ENCODE results near the gene KCNQ1. TPM values are rescaled to one million over a fixed set of nuclear protein-coding genes. Genes with fewer than 3 reads are reported as not detected.

The KCNQ1 gene
- total and polyA plus RNA-seq, 9 of the 15 experiments (the other 6 are each of a cell fraction or from before 2014, with no cell fraction given): 0.44 TPM; not detected in 8

GRCh38 chr11:2439820-2440219, 5.0 kb upstream of the KCNQ1 start:
- Histone ChIP-seq H2AFZ (ENCODE audit: low read depth, low read length) (no peak overlapping the region), H3K79me2 (ENCODE audit: control insufficient read depth, insufficient read depth, low read length) (no peaks in the 10 kb centered on the region), H3K4me1 (replicated peaks in 1 of 2; ENCODE audit: control insufficient read depth in 2 of 2, insufficient read depth in 2 of 2, low read length in 2 of 2) (peaks cover 0 to 12% of the 10 kb centered on the region in 2 experiments; a peak in 2 of 5 replicates), H3K36me3 (ENCODE audit: control insufficient read depth, insufficient read depth, low read length) (no peaks in the 10 kb centered on the region), H3K9ac (ENCODE audit: insufficient read depth in 1 of 2, low read depth in 2 of 2, low read length in 2 of 2) (no peak overlapping the region), H4K20me1 (replicated peaks; ENCODE audit: control insufficient read depth, insufficient read depth, low read length) (peaks cover 8% of the 10 kb centered on the region; the same call in 1 of the 2 replicates), H3K9me1 (ENCODE audit: control insufficient read depth, insufficient read depth, low read length) (no peaks in the 10 kb centered on the region), H3K9me3 (replicated peaks; ENCODE audit: control insufficient read depth, insufficient read depth, low read depth, low read length) (no peaks in the 10 kb centered on the region), H3K27ac (ENCODE audit: extremely low read depth, low read depth, low read length) (no peak overlapping the region), H3K27me3 (ENCODE audit: control insufficient read depth in 2 of 2, insufficient read depth in 2 of 2, low read length in 2 of 2) (peaks cover 2 to 24% of the 10 kb centered on the region in 2 experiments; a peak in 4 of 5 replicates), H3K4me3 (no peak overlapping the region), H3K4me2 (ENCODE audit: insufficient read depth, low read length) (no peak overlapping the region)
- ATAC-seq (no peak), FAIRE-seq (no peak), DNase-seq (ENCODE audit: extremely low read depth in 1 of 4, low spot score in 3 of 4) (no peak)
- in situ Hi-C loops (cut with MboI) (no loop called here), intact Hi-C loops (cut with micrococcal nuclease) (no loop called here)
- CTCF ChIA-PET (ENCODE audit: low intra/inter-chr PET ratio): no interaction called here
- WGBS (ENCODE audit: insufficient coverage, low coverage, missing lambda C conversion rate): 0% methylated on average over 3 of the region's 3 CpGs
- TF ChIP-seq STAT5A (IDR thresholded peaks at IDR 0.05; ENCODE audit: borderline replicate concordance, low read length): no peak
- TF ChIP-seq BCOR (IDR thresholded peaks at IDR 0.05): peak; percentile 40; the same call in 1 of the 2 replicates
- TF ChIP-seq ZNF511 (CRISPR knock-in tag; IDR thresholded peaks at IDR 0.05): no peak
- TF ChIP-seq RBM25 (IDR thresholded peaks at IDR 0.05; ENCODE audit: low read depth, low read length, severe bottlenecking): peak; percentile 68
- peak; percentile 97 for TF ChIP-seq ZNF146 (CRISPR knock-in tag; IDR thresholded peaks at IDR 0.05; ENCODE audit: unreplicated experiment)
- POLR2A ChIA-PET: no interaction called here
- no TSS peak for BruUV-seq (replicated peaks)

- WGBS (ENCODE audit: insufficient coverage, low coverage, missing lambda C conversion rate): 28% methylated on average over 8 of the region's 8 CpGs
- Histone ChIP-seq H3K36me3 (ENCODE audit: control insufficient read depth, insufficient read depth, low read length) (no peaks in the 10 kb centered on the region), H3K9ac (ENCODE audit: insufficient read depth in 1 of 2, low read depth in 2 of 2, low read length in 2 of 2) (no peak overlapping the region), H3K27ac (ENCODE audit: extremely low read depth, low read depth, low read length) (no peak overlapping the region), H3K9me1 (ENCODE audit: control insufficient read depth, insufficient read depth, low read length) (no peaks in the 10 kb centered on the region), H3K4me2 (ENCODE audit: insufficient read depth, low read length) (no peak overlapping the region), H3K79me2 (ENCODE audit: control insufficient read depth, insufficient read depth, low read length) (no peaks in the 10 kb centered on the region), H3K4me1 (replicated peaks in 1 of 2; ENCODE audit: control insufficient read depth in 2 of 2, insufficient read depth in 2 of 2, low read length in 2 of 2) (peaks cover 0 to 20% of the 10 kb centered on the region in 2 experiments; a peak in 2 of 5 replicates), H3K27me3 (ENCODE audit: control insufficient read depth in 2 of 2, insufficient read depth in 2 of 2, low read length in 2 of 2) (peaks cover 2 to 27% of the 10 kb centered on the region in 2 experiments; a peak in 4 of 5 replicates), H2AFZ (ENCODE audit: low read depth, low read length) (no peak overlapping the region), H4K20me1 (replicated peaks; ENCODE audit: control insufficient read depth, insufficient read depth, low read length) (peaks cover 6% of the 10 kb centered on the region), H3K4me3 (no peak overlapping the region), H3K9me3 (replicated peaks; ENCODE audit: control insufficient read depth, insufficient read depth, low read depth, low read length) (no peaks in the 10 kb centered on the region)
- TF ChIP-seq ZNF24 (IDR thresholded peaks at IDR 0.05) (0 out of 2 replicates have a peak, but pooled peaks have one; percentile 20), TRIM25 (IDR thresholded peaks at IDR 0.05; ENCODE audit: borderline replicate concordance) (no peak), NR2F6 (CRISPR knock-in tag; IDR thresholded peaks at IDR 0.05) (no peak), ZFX (CRISPR knock-in tag; IDR thresholded peaks at IDR 0.05) (no peak)
- no TSS peak for BruUV-seq (replicated peaks)
- no peak for DNase-seq (ENCODE audit: extremely low read depth in 1 of 4, low spot score in 3 of 4)
- ChIA-PET POLR2A (no interaction called here), CTCF (ENCODE audit: low intra/inter-chr PET ratio) (no interaction called here)
- FAIRE-seq: no peak
- in situ Hi-C loops (cut with MboI): no loop called here
- intact Hi-C loops (cut with micrococcal nuclease): no loop called here
- no peak for ATAC-seq
These were observed 4.2 kb upstream of the KCNQ1 start for GRCh38 chr11:2440646-2441045.
